AG09319 (cell line): ENCODE data around the gene EMSY.

ENCODE experiments used
- DNase-seq: peaks from one replicate; pipeline ENCODE4 v3.0.0-alpha.2; 2010; ENCODE audit warnings: low read depth; ENCODE audit errors: extremely low read depth
- TF ChIP-seq, protein P1 (sequence below): IDR thresholded peaks from 2 replicates; pipeline ENCODE4 v1.5.1; 2011; ENCODE audit warnings: low read depth, mild to moderate bottlenecking, inconsistent platforms, low read length, moderate library complexity

Gene EMSY

DNA sequence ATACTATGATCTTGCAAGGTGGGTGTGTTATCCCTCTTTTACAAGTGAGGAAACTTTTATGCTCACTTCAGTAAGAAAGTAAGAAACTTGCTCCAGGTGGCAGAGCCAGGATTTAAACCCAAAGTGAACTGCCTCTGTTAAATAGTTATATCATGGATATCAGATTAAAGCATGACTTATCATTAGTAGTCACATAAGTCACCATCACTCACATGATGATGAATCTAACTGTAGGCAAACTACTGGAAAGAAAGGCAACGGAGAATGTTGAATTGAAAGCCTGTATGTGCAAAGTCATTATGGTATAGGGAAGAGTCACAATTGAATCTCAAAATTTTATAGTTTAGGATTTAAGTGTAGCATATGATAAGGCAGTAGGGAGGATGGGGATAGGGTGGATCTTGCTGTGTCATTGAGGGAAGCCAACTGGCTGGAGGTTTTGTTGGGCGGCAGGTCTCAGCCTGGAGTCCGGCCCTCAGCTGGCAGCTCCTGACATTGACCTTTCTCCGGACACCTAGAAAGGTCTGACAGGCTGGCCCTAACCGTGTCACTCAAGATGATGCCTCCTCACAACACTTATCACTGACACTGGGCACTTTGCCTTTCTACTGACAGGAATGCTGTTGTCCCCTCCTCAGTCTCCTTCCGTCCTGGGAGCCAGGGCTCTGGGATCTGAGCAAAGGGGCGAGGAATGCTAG is 98.3 kb downstream of the EMSY start:
- no peak for DNase-seq
- TF ChIP-seq, protein P1, sequence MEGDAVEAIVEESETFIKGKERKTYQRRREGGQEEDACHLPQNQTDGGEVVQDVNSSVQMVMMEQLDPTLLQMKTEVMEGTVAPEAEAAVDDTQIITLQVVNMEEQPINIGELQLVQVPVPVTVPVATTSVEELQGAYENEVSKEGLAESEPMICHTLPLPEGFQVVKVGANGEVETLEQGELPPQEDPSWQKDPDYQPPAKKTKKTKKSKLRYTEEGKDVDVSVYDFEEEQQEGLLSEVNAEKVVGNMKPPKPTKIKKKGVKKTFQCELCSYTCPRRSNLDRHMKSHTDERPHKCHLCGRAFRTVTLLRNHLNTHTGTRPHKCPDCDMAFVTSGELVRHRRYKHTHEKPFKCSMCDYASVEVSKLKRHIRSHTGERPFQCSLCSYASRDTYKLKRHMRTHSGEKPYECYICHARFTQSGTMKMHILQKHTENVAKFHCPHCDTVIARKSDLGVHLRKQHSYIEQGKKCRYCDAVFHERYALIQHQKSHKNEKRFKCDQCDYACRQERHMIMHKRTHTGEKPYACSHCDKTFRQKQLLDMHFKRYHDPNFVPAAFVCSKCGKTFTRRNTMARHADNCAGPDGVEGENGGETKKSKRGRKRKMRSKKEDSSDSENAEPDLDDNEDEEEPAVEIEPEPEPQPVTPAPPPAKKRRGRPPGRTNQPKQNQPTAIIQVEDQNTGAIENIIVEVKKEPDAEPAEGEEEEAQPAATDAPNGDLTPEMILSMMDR = no peak

DNA sequence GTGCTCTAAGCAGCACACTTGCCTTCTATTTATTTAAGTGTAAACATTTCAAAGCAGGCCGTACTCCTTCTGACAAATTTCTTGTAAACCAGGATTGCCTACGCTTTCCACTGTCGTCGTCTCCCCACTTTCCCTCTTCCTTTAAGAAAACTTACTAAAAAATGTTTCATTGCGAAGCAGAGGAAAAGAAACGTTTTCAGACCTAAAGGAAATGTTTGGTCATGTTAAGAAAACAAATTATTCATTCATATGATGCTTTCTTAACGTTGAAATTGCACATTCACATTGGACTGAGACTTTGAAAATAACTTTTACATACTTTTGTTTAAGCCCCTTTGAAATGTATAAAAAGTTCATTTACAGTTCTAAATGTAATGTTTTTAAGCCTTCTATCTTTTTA is 106.0 kb downstream of the EMSY start:
- TF ChIP-seq, protein P1 = no peak
- no peak for DNase-seq

DNA sequence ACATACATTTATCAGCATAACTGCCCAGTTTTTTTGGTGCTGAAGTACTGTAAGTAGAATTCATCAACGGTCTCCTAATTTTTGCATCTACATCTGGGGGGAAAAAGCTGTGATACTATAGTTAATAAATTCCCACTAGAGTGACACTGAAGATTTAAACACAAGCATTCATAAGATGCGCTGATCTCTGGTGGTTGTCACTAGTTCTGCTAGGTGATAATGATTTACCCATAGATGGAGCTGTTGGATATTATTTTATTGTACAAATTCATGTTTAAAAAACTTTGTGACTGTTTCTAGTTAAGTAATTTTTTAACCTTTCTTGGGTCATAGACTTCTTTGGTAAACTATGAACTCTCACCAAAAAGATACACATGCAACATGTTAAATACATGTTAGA is 106.6 kb downstream of the EMSY start:
- TF ChIP-seq, protein P1 = peak; percentile 36
- DNase-seq = no peak

DNA sequence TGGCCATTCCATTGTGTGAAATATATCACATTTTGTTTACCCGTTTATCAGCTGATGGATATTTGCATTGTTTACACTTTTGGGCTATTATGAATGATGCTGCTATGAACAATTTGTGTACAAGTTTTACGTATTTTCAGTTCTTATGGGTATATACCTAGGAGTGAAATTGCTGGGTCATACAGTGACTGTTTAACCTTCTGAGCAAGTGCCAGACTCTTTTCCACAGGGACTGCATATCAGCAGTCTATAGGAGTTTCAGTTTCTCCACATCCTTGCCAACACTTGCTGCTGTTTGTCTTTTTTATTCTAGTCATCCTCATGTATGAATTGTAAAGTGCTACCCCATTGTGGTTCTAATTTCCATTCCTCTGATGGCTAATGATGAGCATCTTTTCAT is 108.2 kb downstream of the EMSY start:
- TF ChIP-seq, protein P1 = no peak
- DNase-seq = no peak

DNA sequence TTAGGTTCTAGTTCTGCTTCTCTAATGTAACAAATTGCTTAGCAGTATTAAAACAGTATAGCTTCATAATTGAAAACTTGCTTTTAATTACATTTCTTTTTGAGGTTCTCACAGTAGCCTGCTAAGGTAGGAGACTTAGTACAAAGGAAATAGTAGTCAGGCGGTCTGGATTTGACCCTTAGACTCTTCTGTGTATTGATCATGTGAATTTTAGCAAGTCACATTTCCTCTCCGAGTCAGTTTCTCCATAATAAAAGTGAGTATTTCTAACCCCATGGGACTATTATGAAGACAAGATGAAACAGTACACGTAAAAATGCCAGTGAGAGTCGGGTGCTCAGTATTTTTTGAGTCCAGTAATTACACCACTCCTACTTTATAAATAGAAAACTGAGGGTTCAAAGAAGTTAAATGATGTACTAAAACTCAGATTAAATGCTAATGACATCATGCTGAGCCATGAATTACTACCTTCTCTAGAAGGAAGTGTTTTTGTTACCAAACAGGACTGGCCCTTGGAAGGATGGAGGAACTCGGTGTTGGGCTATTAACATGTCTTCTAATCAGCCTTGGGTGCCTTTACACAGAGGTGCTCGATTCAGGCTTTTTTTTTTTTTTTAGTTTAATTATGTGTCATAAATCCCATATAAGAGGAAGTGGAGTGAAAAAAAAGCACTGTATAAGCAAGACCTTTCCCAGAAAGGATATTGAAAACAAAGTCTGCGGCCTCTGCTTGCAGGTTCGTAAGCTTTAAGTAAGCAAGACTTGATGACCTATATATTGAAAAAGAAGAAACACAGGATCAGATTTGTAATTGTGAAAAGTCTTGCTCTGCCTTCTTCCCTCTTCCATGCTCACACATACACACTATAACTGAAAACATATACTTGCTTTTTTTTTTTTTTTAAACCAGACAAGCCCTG is 109.0 kb downstream of the EMSY start:
- TF ChIP-seq, protein P1 = no peak
- no peak for DNase-seq

DNA sequence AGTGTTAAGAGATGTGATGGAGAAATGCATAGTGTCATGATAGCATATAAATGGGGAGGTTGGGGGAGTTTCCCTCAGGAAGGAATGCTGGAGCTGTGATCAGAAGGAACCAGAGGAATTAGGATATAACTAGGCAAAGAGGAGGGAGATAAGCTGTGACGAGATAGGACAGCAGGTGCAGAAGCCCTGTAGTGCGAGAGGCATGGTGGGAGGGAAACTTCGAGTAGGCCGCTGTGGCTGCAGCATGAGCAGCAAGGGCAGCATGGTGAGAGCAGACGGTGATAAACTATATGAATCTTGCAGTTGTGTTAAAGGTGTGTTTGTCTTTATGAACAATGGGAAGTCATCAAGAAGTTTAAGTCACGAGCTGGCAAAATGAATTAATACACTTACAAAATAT is 109.9 kb downstream of the EMSY start:
- TF ChIP-seq, protein P1 = no peak
- DNase-seq = no peak

DNA sequence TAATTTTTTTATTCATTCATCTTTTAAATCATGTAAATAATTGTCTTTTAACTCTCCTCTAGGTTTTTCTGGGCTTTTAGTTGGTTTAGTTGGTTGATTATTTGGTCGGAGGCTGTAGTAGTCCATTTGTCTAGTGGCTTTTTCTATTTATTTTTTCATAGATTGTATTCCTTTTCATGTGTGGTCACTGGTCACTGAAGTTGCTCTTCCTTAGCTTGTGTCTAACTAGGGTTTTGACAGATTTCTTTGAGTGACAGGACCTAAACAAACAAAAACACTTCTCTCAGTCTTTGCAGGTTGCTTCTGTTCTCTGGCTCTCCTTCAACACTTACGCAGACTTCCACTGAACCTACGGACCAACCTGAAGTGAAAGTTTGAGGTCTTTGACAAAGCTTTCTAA is 112.6 kb downstream of the EMSY start:
- no peak for DNase-seq
- TF ChIP-seq, protein P1 = no peak
